CD14-positive monocyte (primary cell): ENCODE results near the gene OR5B3. TPM values are rescaled to one million over a fixed set of nuclear protein-coding genes. Genes with fewer than 3 reads are reported as not detected.

Experiments
- DNase-seq, 3 donors: peaks; one replicate each; pipeline ENCODE4 v3.0.0-alpha.2; 2011 to 2022
- H2AFZ ChIP-seq: 2 replicates; pipeline ENCODE4 v1.6.0; 2012; ENCODE audit warnings: mild to moderate bottlenecking, low read depth, low read length, inconsistent platforms; ENCODE audit not compliant: insufficient read depth, poor library complexity, severe bottlenecking
- H3K27ac ChIP-seq, 2 donors: 1 replicate in 1 of 2; 2 replicates in 1 of 2; pipeline ENCODE4 v1.5.1; 2012 to 2013; ENCODE audit warnings: low read length in 2 of 2, control low read depth in 1 of 2, inconsistent platforms in 1 of 2, low read depth in 1 of 2, mild to moderate bottlenecking in 1 of 2
- H3K27me3 ChIP-seq, 2 donors: one replicate each; pipeline versions ENCODE4 v1.6.0 to v1.6.1; 2011 to 2013; ENCODE audit warnings: low read length in 2 of 2; ENCODE audit not compliant: control insufficient read depth in 2 of 2, insufficient read depth in 2 of 2
- H3K36me3 ChIP-seq, 2 donors: replicated peaks in 1 of 2; 1 replicate in 1 of 2; 2 replicates in 1 of 2; pipeline versions ENCODE4 v1.5.1 to v1.6.1; 2012 to 2013; ENCODE audit warnings: low read length in 2 of 2, control low read depth in 1 of 2, inconsistent platforms in 1 of 2, mild to moderate bottlenecking in 1 of 2; ENCODE audit not compliant: insufficient read depth in 2 of 2, control insufficient read depth in 1 of 2
- H3K4me1 ChIP-seq, 2 donors: 1 replicate in 1 of 2; 2 replicates in 1 of 2; pipeline versions ENCODE4 v1.5.1 to v1.6.1; 2012 to 2013; ENCODE audit warnings: low read length in 2 of 2, control low read depth in 1 of 2, inconsistent platforms in 1 of 2, mild to moderate bottlenecking in 1 of 2, moderate library complexity in 1 of 2; ENCODE audit not compliant: insufficient read depth in 2 of 2, control insufficient read depth in 1 of 2
- H3K4me2 ChIP-seq: replicated peaks from 2 replicates; pipeline ENCODE3; 2012; ENCODE audit warnings: low read length, moderate library complexity, mild to moderate bottlenecking; ENCODE audit not compliant: poor library complexity, severe bottlenecking; ENCODE audit errors: extremely low read depth
- H3K4me3 ChIP-seq, 3 experiments: fragments of 200-600 bp in 1 of 3; sonication (generic) in 1 of 3; replicated peaks in 1 of 3; 1 replicate in 2 of 3; 2 replicates in 1 of 3; pipeline ENCODE4 v1.5.1; 2011 to 2013; ENCODE audit warnings: low read length in 3 of 3, mild to moderate bottlenecking in 3 of 3, control low read depth in 2 of 3, low read depth in 2 of 3, inconsistent platforms in 1 of 3, moderate library complexity in 1 of 3
- H3K79me2 ChIP-seq: 2 replicates; pipeline ENCODE4 v1.6.0; 2012; ENCODE audit warnings: mild to moderate bottlenecking, control low read depth, inconsistent platforms, low read length, moderate library complexity; ENCODE audit not compliant: insufficient read depth
- H3K9ac ChIP-seq: 2 replicates; pipeline ENCODE4 v1.6.0; 2017; ENCODE audit warnings: low read length, mild to moderate bottlenecking; ENCODE audit not compliant: insufficient read depth, poor library complexity, severe bottlenecking
- H3K9me3 ChIP-seq, 2 donors: replicated peaks in 1 of 2; 1 replicate in 1 of 2; 2 replicates in 1 of 2; pipeline versions ENCODE4 v1.5.1 to v1.6.1; 2012 to 2013; ENCODE audit warnings: low read length in 2 of 2, control low read depth in 1 of 2; ENCODE audit not compliant: control insufficient read depth in 1 of 2, insufficient read depth in 1 of 2
- H4K20me1 ChIP-seq: 2 replicates; pipeline ENCODE4 v1.6.0; 2012; ENCODE audit warnings: mild to moderate bottlenecking, low read length, control low read depth, moderate library complexity; ENCODE audit not compliant: insufficient read depth
- H3K27ac Mint-ChIP-seq, 7 donors: one replicate each; pipeline ENCODE4 v1.8.0; 2020; ENCODE audit warnings: mild to moderate bottlenecking in 7 of 7, mixed read lengths in 7 of 7, moderate library complexity in 6 of 7, inconsistent platforms in 2 of 7
- H3K27me3 Mint-ChIP-seq, 3 donors: one replicate each; pipeline ENCODE4 v1.8.0; 2021 to 2022; ENCODE audit warnings: low read depth in 3 of 3, mild to moderate bottlenecking in 3 of 3, mixed read lengths in 3 of 3, moderate library complexity in 3 of 3, inconsistent platforms in 1 of 3
- H3K36me3 Mint-ChIP-seq, 2 donors: one replicate each; pipeline ENCODE4 v1.8.0; 2020; ENCODE audit warnings: mixed read lengths in 2 of 2, inconsistent platforms in 1 of 2, mild to moderate bottlenecking in 1 of 2
- H3K4me1 Mint-ChIP-seq: one replicate; pipeline ENCODE4 v1.8.0; 2020; ENCODE audit warnings: mild to moderate bottlenecking, mixed read lengths
- H3K4me3 Mint-ChIP-seq, 2 donors: one replicate each; pipeline ENCODE4 v1.8.0; 2020; ENCODE audit warnings: mild to moderate bottlenecking in 2 of 2, mixed read lengths in 2 of 2, moderate library complexity in 1 of 2
- H3K9me3 Mint-ChIP-seq, 7 donors: one replicate each; pipeline ENCODE4 v1.8.0; 2020 to 2022; ENCODE audit warnings: mixed read lengths in 7 of 7, mild to moderate bottlenecking in 6 of 7, moderate library complexity in 6 of 7, inconsistent platforms in 2 of 7
- CTCF ChIP-seq: fragments of 200-600 bp; IDR thresholded peaks from one replicate; pipeline ENCODE4 v1.8.0; 2022; ENCODE audit warnings: antibody characterized with exemption, mild to moderate bottlenecking
- WGBS: methylation state at CpG from one replicate; pipeline ENCODE4 v1.1.5; 2013; ENCODE audit warnings: missing lambda C conversion rate; ENCODE audit not compliant: insufficient coverage; 5-methylcytosine and 5-hydroxymethylcytosine counted together
- intact Hi-C, 2 donors: fragments of 100-400 bp; cut with micrococcal nuclease; formaldehyde crosslinking; loops; one replicate each; pipeline versions ENCODE4 v1.15.0 to v1.15.1; 2023
- polyA plus RNA-seq, 3 donors: library from polyadenylated mRNA; depleted of rRNA in 1 of 3; unstranded in 2 of 3; stranded (reverse) in 1 of 3; fragments of 300-500 nt in 2 of 3; fragments of >200 nt in 1 of 3; fragmentation: Illumina TruSeq in 2 of 3; gene quantifications; 1 replicate in 2 of 3; 2 replicates in 1 of 3; pipeline ENCODE4 v1.2.3, GENCODE V29; 2012 to 2021

Gene OR5B3
- polyA plus RNA-seq, 3 donors: not detected

GRCh38 chr11:58390551-58391063, 16.1 kb downstream of the OR5B3 start:
- Histone ChIP-seq H3K27me3 (no peaks in the 10 kb centered on the region), H3K27ac (no peak overlapping the region), H3K36me3 (no peaks in the 10 kb centered on the region), H3K4me2 (no peak overlapping the region), H3K79me2 (no peaks in the 10 kb centered on the region), H3K4me3 (no peak overlapping the region), H3K4me1 (no peaks in the 10 kb centered on the region), H3K9me3 (peaks cover 6 to 13% of the 10 kb centered on the region in 2 donors), H4K20me1 (no peaks in the 10 kb centered on the region), H3K9ac (no peak overlapping the region), H2AFZ (no peak overlapping the region)
- Mint-ChIP-seq H3K9me3 (peaks cover 0 to 10% (median 5%) of the 10 kb centered on the region in 7 donors), H3K4me1 (no peaks in the 10 kb centered on the region), H3K27me3 (no peaks in the 10 kb centered on the region), H3K27ac (no peak overlapping the region), H3K36me3 (no peaks in the 10 kb centered on the region), H3K4me3 (no peak overlapping the region)
- no peak for DNase-seq
- no peak for TF ChIP-seq CTCF
- WGBS: 92% methylated on average over 18 of the region's 18 CpGs
- intact Hi-C loops: no loop called here

- H3K27me3 Mint-ChIP-seq: peaks cover 0 to 4% (median 2%) of the 10 kb centered on the region in 3 donors
- Histone ChIP-seq H3K27me3 (no peaks in the 10 kb centered on the region), H4K20me1 (no peaks in the 10 kb centered on the region), H3K4me3 (no peak within 1 kb of the TSS), H3K79me2 (no peaks in the 10 kb centered on the region), H2AFZ (no peak within 1 kb of the TSS), H3K4me1 (no peaks in the 10 kb centered on the region), H3K4me2 (no peak within 1 kb of the TSS), H3K9ac (no peak within 1 kb of the TSS), H3K9me3 (no peaks in the 10 kb centered on the region), H3K27ac (no peak within 1 kb of the TSS), H3K36me3 (no peaks in the 10 kb centered on the region)
- peaks cover 0 to 1% (median 0%) of the 10 kb centered on the region in 7 donors for H3K9me3 Mint-ChIP-seq
- no CpG with 5 or more reads among the region's 1 CpG for WGBS
- no peak for TF ChIP-seq CTCF
- DNase-seq: no peak
- H3K27ac Mint-ChIP-seq: no peak within 1 kb of the TSS
- intact Hi-C loops: no loop called here
- no peaks in the 10 kb centered on the region for H3K36me3 Mint-ChIP-seq
- no peaks in the 10 kb centered on the region for H3K4me1 Mint-ChIP-seq
- no peak within 1 kb of the TSS for H3K4me3 Mint-ChIP-seq
Observed at GRCh38 chr11:58358969-58359368, 47.7 kb downstream of the OR5B3 start, which contains the start of gene OR5B17. TSS of gene OR5B17 (minus strand) at chr11:58359069. CDS start at chr11:58359069, 0 bp downstream.
